ENCODE measurements around the gene ARSB.

- TF ChIP-seq ZNF449 (CRISPR knock-in tag; IDR thresholded peaks at IDR 0.05) = no peak
- no peak for TF ChIP-seq RCOR1 (IDR thresholded peaks at IDR 0.05; ENCODE audit: borderline replicate concordance in 1 of 2, low read depth in 2 of 2, low read length in 2 of 2)
- TF ChIP-seq ZNF668 (CRISPR knock-in tag; IDR thresholded peaks at IDR 0.05) = no peak
- no peak for TF ChIP-seq E4F1 (CRISPR knock-in tag; IDR thresholded peaks at IDR 0.05; ENCODE audit: borderline replicate concordance)
- no peak for TF ChIP-seq RBBP5 (IDR thresholded peaks at IDR 0.05; ENCODE audit: borderline replicate concordance, insufficient read depth, low read length, poor library complexity, severe bottlenecking)
- no peak for TF ChIP-seq ATF3 (IDR thresholded peaks at IDR 0.05)
- no peak for TF ChIP-seq ATF3 (CRISPR knock-in tag; conservative IDR thresholded peaks at IDR 0.05)
- no peak for TF ChIP-seq RFX5 (IDR thresholded peaks at IDR 0.05; ENCODE audit: low read depth, low read length)
- TF ChIP-seq REST (IDR thresholded peaks at IDR 0.05; ENCODE audit: borderline replicate concordance) = no peak
- TF ChIP-seq REST (CRISPR knock-in tag; IDR thresholded peaks at IDR 0.05; ENCODE audit: low read depth) = no peak
- TF ChIP-seq SIRT6 (IDR thresholded peaks at IDR 0.05; ENCODE audit: low read depth, low read length) = no peak
- TF ChIP-seq ZNF507 (tag; conservative IDR thresholded peaks at IDR 0.05) = no peak
- no peak for TF ChIP-seq ZNF3 (CRISPR knock-in tag; IDR thresholded peaks at IDR 0.05)
- no peak for TF ChIP-seq ZNF224 (CRISPR knock-in tag; IDR thresholded peaks at IDR 0.05)
- no peak for TF ChIP-seq HDGF (IDR thresholded peaks at IDR 0.05)
- TF ChIP-seq ZNF121 (CRISPR knock-in tag; conservative IDR thresholded peaks at IDR 0.05) = no peak
Observed at GRCh38 chr5:78756858-78757257, 228.3 kb downstream of the ARSB start.

All from K562 (cell line).